Measurements from ENCODE around the gene KCNMA1. TPM values are rescaled to one million over a fixed set of nuclear protein-coding genes. Genes with fewer than 3 reads are reported as not detected.

The KCNMA1 gene
- total RNA-seq, 1 donor from 2014 or later = 87.6 TPM

GRCh38 chr10:77594471-77594783, 43.2 kb downstream of the KCNMA1 start:
- H3K9me3 Mint-ChIP-seq (ENCODE audit: low read depth) = no peaks in the 10 kb centered on the region
- H3K36me3 Mint-ChIP-seq (ENCODE audit: low read depth) = peaks cover 3% of the 10 kb centered on the region
- H3K27me3 Mint-ChIP-seq (ENCODE audit: low read depth) = no peaks in the 10 kb centered on the region
- no peak overlapping the region for H3K4me3 Mint-ChIP-seq (ENCODE audit: unreplicated experiment)
- no peak overlapping the region for H3K27ac Mint-ChIP-seq (ENCODE audit: unreplicated experiment)
- peaks cover 50% of the 10 kb centered on the region for H3K4me1 Mint-ChIP-seq (ENCODE audit: low read depth)
- DNase-seq (ENCODE audit: low spot score) = no peak
- TF ChIP-seq CTCF (IDR thresholded peaks at IDR 0.05) = no peak

GRCh38 chr10:77593771-77594470, 43.7 kb downstream of the KCNMA1 start:
- H3K4me1 Mint-ChIP-seq (ENCODE audit: low read depth) = peaks cover 54% of the 10 kb centered on the region
- DNase-seq (ENCODE audit: low spot score) = no peak
- peaks cover 3% of the 10 kb centered on the region for H3K36me3 Mint-ChIP-seq (ENCODE audit: low read depth)
- no peak for TF ChIP-seq CTCF (IDR thresholded peaks at IDR 0.05)
- H3K27ac Mint-ChIP-seq (ENCODE audit: unreplicated experiment) = peak overlapping the region; percentile 65
- no peak overlapping the region for H3K4me3 Mint-ChIP-seq (ENCODE audit: unreplicated experiment)
- no peaks in the 10 kb centered on the region for H3K9me3 Mint-ChIP-seq (ENCODE audit: low read depth)
- no peaks in the 10 kb centered on the region for H3K27me3 Mint-ChIP-seq (ENCODE audit: low read depth)

GRCh38 chr10:77592946-77593636, 44.5 kb downstream of the KCNMA1 start:
- Mint-ChIP-seq H3K4me3 (ENCODE audit: unreplicated experiment) (no peak overlapping the region), H3K27ac (ENCODE audit: unreplicated experiment) (peak overlapping the region; percentile 94), H3K4me1 (ENCODE audit: low read depth) (peaks cover 53% of the 10 kb centered on the region), H3K9me3 (ENCODE audit: low read depth) (no peaks in the 10 kb centered on the region), H3K36me3 (ENCODE audit: low read depth) (peaks cover 5% of the 10 kb centered on the region), H3K27me3 (ENCODE audit: low read depth) (no peaks in the 10 kb centered on the region)
- no peak for DNase-seq (ENCODE audit: low spot score)
- no peak for TF ChIP-seq CTCF (IDR thresholded peaks at IDR 0.05)

- Mint-ChIP-seq H3K27me3 (ENCODE audit: low read depth) (no peaks in the 10 kb centered on the region), H3K4me1 (ENCODE audit: low read depth) (peaks cover 59% of the 10 kb centered on the region), H3K9me3 (ENCODE audit: low read depth) (no peaks in the 10 kb centered on the region), H3K4me3 (ENCODE audit: unreplicated experiment) (no peak overlapping the region), H3K27ac (ENCODE audit: unreplicated experiment) (peak overlapping the region; percentile 94), H3K36me3 (ENCODE audit: low read depth) (peaks cover 5% of the 10 kb centered on the region)
- DNase-seq (ENCODE audit: low spot score) = no peak
- TF ChIP-seq CTCF (IDR thresholded peaks at IDR 0.05) = no peak
Measured at GRCh38 chr10:77592510-77592909, 45.1 kb downstream of the KCNMA1 start.

- no peak for DNase-seq (ENCODE audit: low spot score)
- H3K4me1 Mint-ChIP-seq (ENCODE audit: low read depth) = peaks cover 69% of the 10 kb centered on the region
- H3K4me3 Mint-ChIP-seq (ENCODE audit: unreplicated experiment) = no peak overlapping the region
- no peaks in the 10 kb centered on the region for H3K27me3 Mint-ChIP-seq (ENCODE audit: low read depth)
- peaks cover 5% of the 10 kb centered on the region for H3K36me3 Mint-ChIP-seq (ENCODE audit: low read depth)
- no peak for TF ChIP-seq CTCF (IDR thresholded peaks at IDR 0.05)
- peak overlapping the region; percentile 50 for H3K27ac Mint-ChIP-seq (ENCODE audit: unreplicated experiment)
- H3K9me3 Mint-ChIP-seq (ENCODE audit: low read depth) = no peaks in the 10 kb centered on the region
Measured at GRCh38 chr10:77591238-77591880, 46.2 kb downstream of the KCNMA1 start.

Measured in chondrocyte (in vitro differentiated cells).